HUES64 (cell line): ENCODE measurements around the gene SRPX2.

Experiments
- H3K27ac ChIP-seq: 2 replicates; pipeline ENCODE4 v1.7.0; 2013; ENCODE audit warnings: low read depth, low read length, inconsistent platforms
- H3K27me3 ChIP-seq: 2 replicates; pipeline ENCODE4 v1.6.1; 2013; ENCODE audit warnings: mild to moderate bottlenecking, low read length; ENCODE audit not compliant: insufficient read depth
- H3K36me3 ChIP-seq: 2 replicates; pipeline ENCODE4 v1.6.1; 2013; ENCODE audit warnings: mild to moderate bottlenecking, low read length; ENCODE audit not compliant: insufficient read depth
- H3K4me1 ChIP-seq: 2 replicates; pipeline ENCODE4 v1.6.1; 2013; ENCODE audit warnings: mild to moderate bottlenecking, low read length, moderate library complexity; ENCODE audit not compliant: insufficient read depth
- H3K4me3 ChIP-seq: 2 replicates; pipeline ENCODE4 v1.5.1; 2013; ENCODE audit warnings: mild to moderate bottlenecking, low read length, moderate library complexity
- H3K9ac ChIP-seq: 2 replicates; pipeline ENCODE4 v1.6.1; 2013; ENCODE audit warnings: mild to moderate bottlenecking, low read depth, low read length
- H3K9me3 ChIP-seq: 2 replicates; pipeline ENCODE4 v1.6.1; 2013; ENCODE audit warnings: low read depth, low read length; ENCODE audit not compliant: insufficient read depth
- WGBS: fragments of 150-250, 120-280 bp; methylation state at CpG from one replicate; pipeline ENCODE4 v1.1.7; 2013; ENCODE audit warnings: missing lambda C conversion rate; 5-methylcytosine and 5-hydroxymethylcytosine counted together

Gene SRPX2

DNA sequence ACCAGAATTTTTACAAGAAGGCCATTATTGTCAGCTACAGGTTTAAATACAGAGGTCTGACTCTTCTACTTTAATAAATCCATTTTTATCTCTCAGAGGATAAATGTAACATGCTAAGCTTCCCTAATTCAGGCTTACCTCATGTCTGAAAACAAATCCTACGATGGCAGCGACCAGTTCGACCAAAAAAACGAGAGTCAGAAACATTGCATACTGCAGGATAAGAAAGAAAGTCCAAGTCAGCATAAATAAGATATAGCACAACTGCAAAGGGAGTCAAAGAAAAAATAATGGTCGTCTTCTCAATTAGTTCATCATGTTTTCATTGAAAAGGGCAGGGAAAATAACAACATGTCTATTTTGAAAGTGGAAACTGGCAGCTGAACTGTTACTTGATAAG lies 9.0 kb upstream of the SRPX2 start:
- H3K36me3 ChIP-seq: peaks cover 46% of the 10 kb centered on the region
- H3K27me3 ChIP-seq: no peaks in the 10 kb centered on the region
- 0 out of 2 replicates have a peak, but pooled peaks cover 5% of the 10 kb centered on the region for H3K4me1 ChIP-seq
- H3K9me3 ChIP-seq: no peaks in the 10 kb centered on the region
- peak overlapping the region; percentile 77; the same call in 1 of the 2 replicates for H3K4me3 ChIP-seq
- WGBS: 94% methylated on average over 5 of the region's 5 CpGs
- H3K27ac ChIP-seq: no peak overlapping the region
- H3K9ac ChIP-seq: no peak overlapping the region

- H3K36me3 ChIP-seq: peaks cover 37% of the 10 kb centered on the region
- 0 out of 2 replicates have a peak, but pooled peaks cover 5% of the 10 kb centered on the region for H3K4me1 ChIP-seq
- no peaks in the 10 kb centered on the region for H3K27me3 ChIP-seq
- peak overlapping the region; percentile 94 for H3K9ac ChIP-seq
- H3K4me3 ChIP-seq: peak overlapping the region; percentile 77
- H3K9me3 ChIP-seq: no peaks in the 10 kb centered on the region
- WGBS: under 1% methylated on average over 6 of the region's 8 CpGs
- H3K27ac ChIP-seq: peak overlapping the region; percentile 79
Measured at GRCh38 chrX:100635989-100636320, 8.0 kb upstream of the SRPX2 start.

GRCh38 chrX:100636321-100636991 lies 7.5 kb upstream of the SRPX2 start, which contains the start of gene TSPAN6:
TSS of gene TSPAN6 (minus strand) at chrX:100636806. CDS start at chrX:100636694, 112 bp downstream.
- H3K27ac ChIP-seq: peak within 1 kb of the TSS; percentile 79
- no peaks in the 10 kb centered on the region for H3K27me3 ChIP-seq
- H3K4me3 ChIP-seq: peak within 1 kb of the TSS; percentile 77

GRCh38 chrX:100642290-100642689 lies 1.7 kb upstream of the SRPX2 start:
- Histone ChIP-seq H3K36me3 (no peaks in the 10 kb centered on the region), H3K9me3 (no peaks in the 10 kb centered on the region), H3K9ac (no peak overlapping the region), H3K4me1 (no peaks in the 10 kb centered on the region), H3K27me3 (no peaks in the 10 kb centered on the region), H3K27ac (no peak overlapping the region), H3K4me3 (no peak overlapping the region)
- WGBS: 58% methylated on average over 1 of the region's 3 CpGs

More at GRCh38 chrX:100636321-100636991, 7.5 kb upstream of the SRPX2 start, which contains the start of gene TSPAN6:
- under 1% methylated on average over 45 of the region's 51 CpGs for WGBS
- H3K9ac ChIP-seq: peak within 1 kb of the TSS; percentile 94
- H3K36me3 ChIP-seq: peaks cover 33% of the 10 kb centered on the region
- H3K4me1 ChIP-seq: 0 out of 2 replicates have a peak, but pooled peaks cover 5% of the 10 kb centered on the region
- no peaks in the 10 kb centered on the region for H3K9me3 ChIP-seq

DNA sequence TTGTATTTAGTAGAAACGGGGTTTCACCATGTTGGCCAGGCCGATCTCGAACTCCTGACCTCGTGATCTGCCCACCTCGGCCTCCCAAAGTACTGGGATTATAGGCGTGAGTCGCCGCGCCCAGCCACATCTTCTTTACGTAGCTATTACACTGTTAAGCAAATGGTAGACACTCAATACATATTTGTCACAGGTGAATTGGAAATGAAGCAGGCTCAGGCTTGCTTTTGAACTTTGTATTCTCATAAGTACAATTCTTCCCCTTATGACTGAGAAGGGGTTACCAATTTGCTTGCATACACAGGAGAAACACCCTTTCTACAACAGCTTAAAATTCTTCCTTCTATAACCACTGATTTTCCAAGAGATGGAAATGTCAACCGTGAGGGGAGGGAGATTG lies 787 bp upstream of the SRPX2 start:
- no peak overlapping the region for H3K4me3 ChIP-seq
- H3K36me3 ChIP-seq: no peaks in the 10 kb centered on the region
- no peaks in the 10 kb centered on the region for H3K27me3 ChIP-seq
- no peak overlapping the region for H3K9ac ChIP-seq
- no peaks in the 10 kb centered on the region for H3K4me1 ChIP-seq
- no peaks in the 10 kb centered on the region for H3K9me3 ChIP-seq
- WGBS: 97% methylated on average over 10 of the region's 11 CpGs
- H3K27ac ChIP-seq: no peak overlapping the region

- no peaks in the 10 kb centered on the region for H3K27me3 ChIP-seq
- no peak overlapping the region for H3K4me3 ChIP-seq
- H3K27ac ChIP-seq: no peak overlapping the region
- H3K9me3 ChIP-seq: no peaks in the 10 kb centered on the region
- H3K4me1 ChIP-seq: peaks cover 16% of the 10 kb centered on the region
- no peaks in the 10 kb centered on the region for H3K36me3 ChIP-seq
- WGBS: 91% methylated on average over 2 of the region's 4 CpGs
- no peak overlapping the region for H3K9ac ChIP-seq
Measured at GRCh38 chrX:100645106-100645505, 1.1 kb downstream of the SRPX2 start.

DNA sequence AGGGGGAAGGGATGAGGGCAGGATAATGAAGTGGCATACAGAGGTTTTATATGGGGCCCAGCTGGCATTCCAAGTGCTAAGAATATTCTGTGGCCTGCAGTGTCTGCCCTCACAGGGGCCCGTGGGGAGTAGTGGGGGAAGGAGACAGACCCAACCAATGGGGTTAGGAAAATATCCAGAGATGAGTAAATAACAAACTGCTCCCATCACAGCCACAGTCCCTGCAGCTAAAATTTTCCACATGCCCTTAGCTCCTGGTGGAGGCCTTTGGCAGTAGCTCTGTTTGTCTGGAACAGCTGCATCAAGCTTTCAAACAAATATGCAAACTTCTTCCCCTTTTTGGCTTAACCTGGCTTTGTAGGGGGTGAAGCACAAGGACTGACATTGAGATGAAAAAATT lies 3.1 kb downstream of the SRPX2 start:
- peaks cover 17% of the 10 kb centered on the region for H3K4me1 ChIP-seq
- no peaks in the 10 kb centered on the region for H3K36me3 ChIP-seq
- WGBS: no CpG with 5 or more reads among the region's 1 CpG
- H3K27ac ChIP-seq: no peak overlapping the region
- no peaks in the 10 kb centered on the region for H3K27me3 ChIP-seq
- H3K9ac ChIP-seq: no peak overlapping the region
- H3K9me3 ChIP-seq: no peaks in the 10 kb centered on the region
- H3K4me3 ChIP-seq: no peak overlapping the region

GRCh38 chrX:100647739-100648138 lies 3.7 kb downstream of the SRPX2 start:
- H3K4me1 ChIP-seq: peaks cover 17% of the 10 kb centered on the region
- no peaks in the 10 kb centered on the region for H3K27me3 ChIP-seq
- 64% methylated on average over 1 of the region's 2 CpGs for WGBS
- no peaks in the 10 kb centered on the region for H3K9me3 ChIP-seq
- no peak overlapping the region for H3K9ac ChIP-seq
- no peak overlapping the region for H3K4me3 ChIP-seq
- no peak overlapping the region for H3K27ac ChIP-seq
- H3K36me3 ChIP-seq: no peaks in the 10 kb centered on the region

GRCh38 chrX:100648458-100649417 lies 4.7 kb downstream of the SRPX2 start:
- Histone ChIP-seq H3K4me3 (no peak overlapping the region), H3K4me1 (peaks cover 17% of the 10 kb centered on the region), H3K9me3 (no peaks in the 10 kb centered on the region), H3K27ac (peak overlapping the region; percentile 49; the same call in 1 of the 2 replicates), H3K36me3 (no peaks in the 10 kb centered on the region), H3K9ac (no peak overlapping the region), H3K27me3 (no peaks in the 10 kb centered on the region)
- WGBS: 54% methylated on average over 3 of the region's 8 CpGs

GRCh38 chrX:100649550-100650356 lies 5.8 kb downstream of the SRPX2 start:
- H3K9me3 ChIP-seq: no peaks in the 10 kb centered on the region
- peak overlapping the region; percentile 49; the same call in 1 of the 2 replicates for H3K27ac ChIP-seq
- H3K27me3 ChIP-seq: no peaks in the 10 kb centered on the region
- H3K9ac ChIP-seq: no peak overlapping the region
- peaks cover 17% of the 10 kb centered on the region for H3K4me1 ChIP-seq
- no peak overlapping the region for H3K4me3 ChIP-seq
- 66% methylated on average over 12 of the region's 12 CpGs for WGBS
- H3K36me3 ChIP-seq: no peaks in the 10 kb centered on the region
